Caco-2 (cell line): ENCODE measurements around the gene CDR2L. TPM values are rescaled to one million over a fixed set of nuclear protein-coding genes. Genes with fewer than 3 reads are reported as not detected.

ENCODE experiments used
- BruUV-seq: library from RNA; stranded (reverse); fragments of 400-500 nt; replicated peaks from 2 replicates; lab custom pipeline; 2021; lab: Mats Ljungman, UMichigan
- CTCF ChIA-PET: fragments of 300-600 bp; sonication (Branson Sonifier 250); formaldehyde crosslinking; loops from one replicate; lab custom pipeline; 2022; ENCODE audit warnings: antibody characterized with exemption; lab: Charles Lee
- POLR2A ChIA-PET: fragments of 300-600 bp; sonication (Branson Sonifier 250); formaldehyde crosslinking; loops from one replicate; lab custom pipeline; 2022; ENCODE audit warnings: antibody characterized with exemption; lab: Charles Lee
- DNase-seq, 2 experiments: peaks; one replicate each; pipeline versions ENCODE4 v3.0.0 to v3.0.0-alpha.2; 2020 to 2022
- H3K27me3 ChIP-seq: replicated peaks from 2 replicates; pipeline ENCODE4 v1.6.0; 2011; ENCODE audit warnings: low read length; ENCODE audit not compliant: control insufficient read depth, insufficient read depth
- H3K36me3 ChIP-seq: 2 replicates; pipeline ENCODE4 v1.5.1; 2011; ENCODE audit warnings: low read length; ENCODE audit not compliant: control insufficient read depth, insufficient read depth
- H3K4me1 ChIP-seq: fragments of 250-450 bp; sonication (Bioruptor Pico); 2 replicates; pipeline ENCODE4 v1.5.1; 2020; ENCODE audit warnings: mild to moderate bottlenecking
- H3K4me3 ChIP-seq: 2 replicates; pipeline ENCODE4 v1.5.1; 2011; ENCODE audit warnings: low read depth, mild to moderate bottlenecking, control low read depth, low read length
- H3K9me3 ChIP-seq: fragments of 250-450 bp; sonication (Bioruptor Pico); 2 replicates; pipeline ENCODE4 v1.5.1; 2020; ENCODE audit warnings: mild to moderate bottlenecking, moderate library complexity
- H3K27ac Mint-ChIP-seq: one replicate; pipeline ENCODE4 v1.8.0; 2022; ENCODE audit warnings: mixed read lengths; ENCODE audit not compliant: unreplicated experiment
- H3K27me3 Mint-ChIP-seq: one replicate; pipeline ENCODE4 v1.8.0; 2022; ENCODE audit warnings: mixed read lengths; ENCODE audit not compliant: insufficient read depth, unreplicated experiment
- H3K36me3 Mint-ChIP-seq: one replicate; pipeline ENCODE4 v1.8.0; 2022; ENCODE audit warnings: mild to moderate bottlenecking, mixed read lengths; ENCODE audit not compliant: insufficient read depth, unreplicated experiment
- H3K4me1 Mint-ChIP-seq: one replicate; pipeline ENCODE4 v1.8.0; 2022; ENCODE audit warnings: low read depth, mixed read lengths; ENCODE audit not compliant: unreplicated experiment
- H3K4me3 Mint-ChIP-seq: one replicate; pipeline ENCODE4 v1.8.0; 2022; ENCODE audit warnings: mild to moderate bottlenecking, moderate library complexity, mixed read lengths; ENCODE audit not compliant: unreplicated experiment
- H3K9me3 Mint-ChIP-seq: one replicate; pipeline ENCODE4 v1.8.0; 2022; ENCODE audit warnings: mixed read lengths; ENCODE audit not compliant: unreplicated experiment
- intact Hi-C: fragments of 100-400 bp; cut with micrococcal nuclease; formaldehyde crosslinking; loops from one replicate; pipeline ENCODE4 v1.10.0; 2022; ENCODE audit not compliant: unreplicated experiment
- total RNA-seq: library from RNA; stranded (reverse); gene quantifications from 2 replicates; pipeline ENCODE4 v1.2.3, GENCODE V29; 2022
- TF ChIP-seq, protein P1 (sequence below), 2 experiments: fragments of 200-600 bp in 1 of 2; IDR thresholded peaks; 1 replicate in 1 of 2; 2 replicates in 1 of 2; pipeline versions ENCODE4 v1.5.1 to v1.8.0; 2011 to 2022; ENCODE audit warnings: antibody characterized with exemption in 1 of 2, control low read depth in 1 of 2, inconsistent platforms in 1 of 2, low read depth in 1 of 2, low read length in 1 of 2, mild to moderate bottlenecking in 1 of 2, moderate library complexity in 1 of 2; ENCODE audit not compliant: insufficient read depth in 1 of 2, severe bottlenecking in 1 of 2, unreplicated experiment in 1 of 2

The CDR2L gene
- total RNA-seq, 1 experiment from 2014 or later = 30.9 TPM

DNA sequence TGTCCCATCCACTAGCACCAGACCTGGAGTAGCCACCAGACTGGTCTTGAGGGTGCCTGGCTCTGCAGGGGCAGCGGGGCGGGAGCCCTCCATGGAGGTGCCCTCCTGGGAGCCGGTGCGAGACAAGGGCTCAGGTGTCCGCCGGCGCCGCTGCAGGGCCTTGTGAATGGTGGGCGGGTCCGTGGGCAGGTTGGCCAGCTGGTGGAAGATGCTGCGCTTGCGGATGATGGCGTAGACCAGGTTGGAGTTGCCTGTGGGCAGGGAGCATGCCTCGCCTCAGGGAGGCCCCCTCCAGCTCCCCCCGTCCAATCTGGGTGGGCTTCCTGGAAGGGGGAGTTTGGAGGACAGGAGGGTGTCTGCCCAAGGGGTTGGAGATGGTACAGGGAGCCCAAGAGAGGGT is 33.3 kb upstream of the CDR2L start:
- ChIA-PET POLR2A (no interaction called here), CTCF (no interaction called here)
- H3K4me3 Mint-ChIP-seq = no peak overlapping the region
- H3K36me3 ChIP-seq = no peaks in the 10 kb centered on the region; the same call in 1 of the 2 replicates
- H3K9me3 ChIP-seq = no peaks in the 10 kb centered on the region
- no peaks in the 10 kb centered on the region for H3K27me3 Mint-ChIP-seq
- intact Hi-C loops = loop anchor here (5.0 kb wide), 1 partner anchor 207 kb away; the partner anchor contains the start of gene NHERF1
- peaks cover 8% of the 10 kb centered on the region for H3K4me1 ChIP-seq
- TF ChIP-seq, protein P1, sequence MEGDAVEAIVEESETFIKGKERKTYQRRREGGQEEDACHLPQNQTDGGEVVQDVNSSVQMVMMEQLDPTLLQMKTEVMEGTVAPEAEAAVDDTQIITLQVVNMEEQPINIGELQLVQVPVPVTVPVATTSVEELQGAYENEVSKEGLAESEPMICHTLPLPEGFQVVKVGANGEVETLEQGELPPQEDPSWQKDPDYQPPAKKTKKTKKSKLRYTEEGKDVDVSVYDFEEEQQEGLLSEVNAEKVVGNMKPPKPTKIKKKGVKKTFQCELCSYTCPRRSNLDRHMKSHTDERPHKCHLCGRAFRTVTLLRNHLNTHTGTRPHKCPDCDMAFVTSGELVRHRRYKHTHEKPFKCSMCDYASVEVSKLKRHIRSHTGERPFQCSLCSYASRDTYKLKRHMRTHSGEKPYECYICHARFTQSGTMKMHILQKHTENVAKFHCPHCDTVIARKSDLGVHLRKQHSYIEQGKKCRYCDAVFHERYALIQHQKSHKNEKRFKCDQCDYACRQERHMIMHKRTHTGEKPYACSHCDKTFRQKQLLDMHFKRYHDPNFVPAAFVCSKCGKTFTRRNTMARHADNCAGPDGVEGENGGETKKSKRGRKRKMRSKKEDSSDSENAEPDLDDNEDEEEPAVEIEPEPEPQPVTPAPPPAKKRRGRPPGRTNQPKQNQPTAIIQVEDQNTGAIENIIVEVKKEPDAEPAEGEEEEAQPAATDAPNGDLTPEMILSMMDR (IDR thresholded peaks at IDR 0.05; ENCODE audit: insufficient read depth in 1 of 2, low read depth in 1 of 2, low read length in 1 of 2, severe bottlenecking in 1 of 2, unreplicated experiment in 1 of 2) = no peak
- H3K4me3 ChIP-seq = no peak overlapping the region
- peaks cover 4% of the 10 kb centered on the region for H3K36me3 Mint-ChIP-seq
- no peaks in the 10 kb centered on the region for H3K27me3 ChIP-seq
- BruUV-seq = no TSS peak
- H3K9me3 Mint-ChIP-seq = no peaks in the 10 kb centered on the region
- no peak overlapping the region for H3K27ac Mint-ChIP-seq
- no peak for DNase-seq
- H3K4me1 Mint-ChIP-seq = peaks cover 7% of the 10 kb centered on the region

DNA sequence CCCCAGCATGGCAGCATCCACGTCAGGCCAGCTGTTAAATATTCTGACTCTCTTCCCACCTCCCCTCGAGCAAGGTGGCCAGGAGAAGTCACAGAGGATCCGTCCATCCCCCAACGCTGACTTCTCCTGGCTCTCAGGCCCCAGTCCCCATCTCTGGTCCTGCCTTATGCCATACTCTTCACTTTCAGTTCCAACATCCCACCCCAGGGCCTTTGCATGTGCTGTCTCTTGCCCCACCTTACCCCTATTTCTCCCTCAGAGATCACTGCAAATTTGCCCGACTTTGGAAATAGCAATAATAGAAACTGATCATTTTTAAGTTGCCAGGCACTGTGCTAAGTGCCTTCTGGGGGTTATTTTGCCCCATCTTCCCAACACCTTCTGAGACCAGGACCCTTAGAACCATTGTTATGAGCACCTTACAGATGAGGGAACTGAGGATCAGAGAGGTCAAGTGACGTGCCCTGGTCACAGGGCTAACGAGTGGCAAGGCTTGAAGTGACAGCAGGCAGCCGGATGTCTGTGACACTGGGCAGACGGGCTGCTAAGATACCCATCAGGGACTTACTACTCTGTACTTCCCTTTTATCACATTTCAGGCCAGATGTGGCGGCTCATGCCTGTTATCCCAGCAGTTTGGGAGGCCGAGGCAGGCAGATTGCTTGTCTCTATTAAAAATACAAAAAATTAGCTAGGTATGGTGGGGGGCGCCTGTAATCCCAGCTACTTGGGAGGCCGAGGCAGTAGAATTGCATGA is 32.6 kb upstream of the CDR2L start:
- Histone ChIP-seq H3K9me3 (no peaks in the 10 kb centered on the region), H3K4me3 (no peak overlapping the region), H3K4me1 (peaks cover 8% of the 10 kb centered on the region), H3K27me3 (no peaks in the 10 kb centered on the region), H3K36me3 (peaks cover under 1% of the 10 kb centered on the region)
- H3K27ac Mint-ChIP-seq = no peak overlapping the region
- peaks cover 9% of the 10 kb centered on the region for H3K4me1 Mint-ChIP-seq
- intact Hi-C loops = loop anchor here (5.0 kb wide), 1 partner anchor 208 kb away; the partner anchor contains the start of gene NHERF1
- H3K36me3 Mint-ChIP-seq = peaks cover 9% of the 10 kb centered on the region
- BruUV-seq = no TSS peak
- no peaks in the 10 kb centered on the region for H3K9me3 Mint-ChIP-seq
- DNase-seq = no peak
- ChIA-PET CTCF (no interaction called here), POLR2A (no interaction called here)
- H3K27me3 Mint-ChIP-seq = no peaks in the 10 kb centered on the region
- TF ChIP-seq, protein P1 (IDR thresholded peaks at IDR 0.05; ENCODE audit: insufficient read depth in 1 of 2, low read depth in 1 of 2, low read length in 1 of 2, severe bottlenecking in 1 of 2, unreplicated experiment in 1 of 2) = no peak
- H3K4me3 Mint-ChIP-seq = no peak overlapping the region

DNA sequence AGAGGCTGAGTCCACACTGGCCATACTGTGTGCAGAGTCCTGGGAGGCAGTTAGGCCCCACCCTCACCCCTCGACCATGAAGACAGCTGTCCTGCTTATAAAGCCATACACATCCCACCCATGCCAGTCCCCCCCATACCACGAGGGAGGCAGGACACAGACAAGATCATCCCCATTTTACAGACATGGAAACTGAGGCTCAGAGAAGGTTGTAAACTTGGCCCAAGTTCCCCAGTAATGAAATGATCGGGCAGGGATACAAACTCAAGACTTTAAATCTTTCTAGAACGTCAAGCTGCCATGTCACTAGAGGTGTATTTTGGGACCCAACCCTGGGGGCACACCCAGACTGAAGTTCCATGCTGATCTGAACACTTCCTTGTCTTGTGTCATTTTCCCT is 31.3 kb upstream of the CDR2L start:
- Mint-ChIP-seq H3K36me3 (peaks cover 21% of the 10 kb centered on the region), H3K4me1 (peaks cover 21% of the 10 kb centered on the region), H3K27ac (no peak overlapping the region), H3K9me3 (no peaks in the 10 kb centered on the region), H3K4me3 (no peak overlapping the region), H3K27me3 (no peaks in the 10 kb centered on the region)
- Histone ChIP-seq H3K36me3 (peaks cover 1% of the 10 kb centered on the region), H3K27me3 (no peaks in the 10 kb centered on the region), H3K4me1 (peaks cover 11% of the 10 kb centered on the region), H3K4me3 (no peak overlapping the region), H3K9me3 (no peaks in the 10 kb centered on the region)
- intact Hi-C loops = no loop called here
- no peak for DNase-seq
- TF ChIP-seq, protein P1 (IDR thresholded peaks at IDR 0.05; ENCODE audit: insufficient read depth in 1 of 2, low read depth in 1 of 2, low read length in 1 of 2, severe bottlenecking in 1 of 2, unreplicated experiment in 1 of 2) = no peak
- CTCF ChIA-PET = interaction anchor here (1.3 to 3.9 kb wide), 3 partner anchors 32 to 113 kb away, joined by 3 to 46 read pairs (median 4); partner anchors contain the start of genes FDXR, OTOP2 and USH1G
- POLR2A ChIA-PET = no interaction called here
- BruUV-seq = no TSS peak
